AG09319 (cell line): ENCODE measurements around the gene AKR1A1.
"Not testable (repeated sequence)": the region's sequence is repeated elsewhere in the genome, so short reads cannot be mapped to it uniquely, and the experiment has no call there.

Experiments
- DNase-seq: peaks from one replicate; pipeline ENCODE4 v3.0.0-alpha.2; 2010; ENCODE audit warnings: low read depth; ENCODE audit errors: extremely low read depth
- CTCF ChIP-seq: IDR thresholded peaks from 2 replicates; pipeline ENCODE4 v1.5.1; 2011; ENCODE audit warnings: low read depth, mild to moderate bottlenecking, inconsistent platforms, low read length, moderate library complexity

Gene AKR1A1

GRCh38 chr1:45594412-45594811 is 43.8 kb downstream of the AKR1A1 start:
- no peak for DNase-seq
- TF ChIP-seq CTCF, result no peak

GRCh38 chr1:45596765-45597164 is 46.1 kb downstream of the AKR1A1 start:
- not testable (repeated sequence) for DNase-seq

- no peak for TF ChIP-seq CTCF
- no peak for DNase-seq
Observed at GRCh38 chr1:45604239-45604638, 53.6 kb downstream of the AKR1A1 start.

- no peak for DNase-seq
- no peak for TF ChIP-seq CTCF
Observed at GRCh38 chr1:45607404-45608074, 56.9 kb downstream of the AKR1A1 start.

GRCh38 chr1:45608175-45609156 is 57.8 kb downstream of the AKR1A1 start:
- TF ChIP-seq CTCF, result no peak
- DNase-seq, result no peak

GRCh38 chr1:45610589-45611226 is 60.1 kb downstream of the AKR1A1 start:
- no peak for TF ChIP-seq CTCF
- no peak for DNase-seq

GRCh38 chr1:45612941-45613579 is 62.4 kb downstream of the AKR1A1 start:
- TF ChIP-seq CTCF, result no peak
- DNase-seq, result no peak
